Stimulated activated CD8-positive, alpha-beta memory T cell treated with anti-CD3 and anti-CD28 coated beads, Interleukin-4, amount 100 ng/mL, for 4 hours (primary cell): ENCODE data around the gene PACS1.
"Not testable (repeated sequence)": the region's sequence is repeated elsewhere in the genome, so short reads cannot be mapped to it uniquely, and the experiment has no call there.

ENCODE experiments used
- DNase-seq, 2 donors: peaks; one replicate each; pipeline ENCODE4 v3.0.0-alpha.2; 2020; ENCODE audit warnings: low read depth in 2 of 2, low spot score in 1 of 2

Gene PACS1

GRCh38 chr11:66072518-66072917 is 2.4 kb downstream of the PACS1 start:
- no peak for DNase-seq

- DNase-seq, result no peak
Observed at GRCh38 chr11:66073669-66074068, 3.6 kb downstream of the PACS1 start.

GRCh38 chr11:66075273-66075672 is 5.2 kb downstream of the PACS1 start:
- no peak for DNase-seq

- no peak for DNase-seq
Observed at GRCh38 chr11:66076561-66076960, 6.5 kb downstream of the PACS1 start.

- DNase-seq, result no peak
Observed at GRCh38 chr11:66077927-66078326, 7.9 kb downstream of the PACS1 start.

GRCh38 chr11:66078949-66079348 is 8.9 kb downstream of the PACS1 start:
- DNase-seq, result not testable (repeated sequence)

- peak; percentile 52 to 57 for DNase-seq
Observed at GRCh38 chr11:66080055-66080817, 10.2 kb downstream of the PACS1 start.

- DNase-seq, result no peak
Observed at GRCh38 chr11:66081505-66081904, 11.4 kb downstream of the PACS1 start.

- no peak for DNase-seq
Observed at GRCh38 chr11:66082946-66083698, 13.1 kb downstream of the PACS1 start.

- DNase-seq, result no peak
Observed at GRCh38 chr11:66083767-66084166, 13.7 kb downstream of the PACS1 start.

- DNase-seq, result no peak
Observed at GRCh38 chr11:66084821-66085475, 14.9 kb downstream of the PACS1 start.

- no peak for DNase-seq
Observed at GRCh38 chr11:66087148-66087908, 17.3 kb downstream of the PACS1 start.

GRCh38 chr11:66089067-66089466 is 19.0 kb downstream of the PACS1 start:
- DNase-seq, result no peak

GRCh38 chr11:66090288-66090687 is 20.2 kb downstream of the PACS1 start:
- no peak for DNase-seq

GRCh38 chr11:66092125-66092524 is 22.1 kb downstream of the PACS1 start:
- not testable (repeated sequence) for DNase-seq

GRCh38 chr11:66099746-66100145 is 29.7 kb downstream of the PACS1 start:
- DNase-seq, result not testable (repeated sequence)

- peak in 1 of 2 donors; percentile 25 for DNase-seq
Observed at GRCh38 chr11:66100272-66101065, 30.4 kb downstream of the PACS1 start.

- DNase-seq, result no peak
Observed at GRCh38 chr11:66101066-66101464, 31.0 kb downstream of the PACS1 start.

- DNase-seq, result no peak
Observed at GRCh38 chr11:66104057-66104638, 34.1 kb downstream of the PACS1 start.
